Calu3 (cell line): Measurements from ENCODE around the gene IRF1. TPM values are rescaled to one million over a fixed set of nuclear protein-coding genes. Genes with fewer than 3 reads are reported as not detected.

Source experiments
- BruUV-seq: library from RNA; stranded (reverse); fragments of 400-500 nt; replicated peaks from 2 replicates; lab custom pipeline; 2021; lab: Mats Ljungman, UMichigan
- CTCF ChIA-PET: fragments of 300-600 bp; sonication (Branson Sonifier 250); formaldehyde crosslinking; loops from one replicate; lab custom pipeline; 2022; ENCODE audit warnings: antibody characterized with exemption; lab: Charles Lee
- DNase-seq: peaks from one replicate; pipeline ENCODE4 v3.0.0; 2022
- H3K27ac Mint-ChIP-seq: one replicate; pipeline ENCODE4 v1.8.0; 2022; ENCODE audit warnings: mixed read lengths; ENCODE audit not compliant: unreplicated experiment
- H3K27me3 Mint-ChIP-seq: one replicate; pipeline ENCODE4 v1.8.0; 2022; ENCODE audit warnings: mixed read lengths; ENCODE audit not compliant: unreplicated experiment
- H3K36me3 Mint-ChIP-seq: one replicate; pipeline ENCODE4 v1.8.0; 2022; ENCODE audit warnings: mild to moderate bottlenecking, moderate library complexity, mixed read lengths; ENCODE audit not compliant: insufficient read depth, unreplicated experiment
- H3K4me1 Mint-ChIP-seq: one replicate; pipeline ENCODE4 v1.8.0; 2022; ENCODE audit warnings: mild to moderate bottlenecking, low read depth, mixed read lengths; ENCODE audit not compliant: unreplicated experiment
- H3K4me3 Mint-ChIP-seq: one replicate; pipeline ENCODE4 v1.8.0; 2022; ENCODE audit warnings: mild to moderate bottlenecking, low read depth, moderate library complexity, mixed read lengths; ENCODE audit not compliant: unreplicated experiment
- H3K9me3 Mint-ChIP-seq: one replicate; pipeline ENCODE4 v1.8.0; 2022; ENCODE audit warnings: low read depth, mixed read lengths; ENCODE audit not compliant: unreplicated experiment
- intact Hi-C: fragments of 100-400 bp; cut with micrococcal nuclease; formaldehyde crosslinking; loops from one replicate; pipeline ENCODE4 v1.10.0; 2022; ENCODE audit not compliant: unreplicated experiment
- total RNA-seq: library from RNA; stranded (reverse); gene quantifications from 2 replicates; pipeline ENCODE4 v1.2.3, GENCODE V29; 2022
- TF ChIP-seq, protein P1 (sequence below): fragments of 200-600 bp; IDR thresholded peaks from one replicate; pipeline ENCODE4 v1.8.0; 2022; ENCODE audit warnings: antibody characterized with exemption; ENCODE audit not compliant: unreplicated experiment

IRF1 gene
- total RNA-seq, 1 experiment from 2014 or later = 64.0 TPM

DNA sequence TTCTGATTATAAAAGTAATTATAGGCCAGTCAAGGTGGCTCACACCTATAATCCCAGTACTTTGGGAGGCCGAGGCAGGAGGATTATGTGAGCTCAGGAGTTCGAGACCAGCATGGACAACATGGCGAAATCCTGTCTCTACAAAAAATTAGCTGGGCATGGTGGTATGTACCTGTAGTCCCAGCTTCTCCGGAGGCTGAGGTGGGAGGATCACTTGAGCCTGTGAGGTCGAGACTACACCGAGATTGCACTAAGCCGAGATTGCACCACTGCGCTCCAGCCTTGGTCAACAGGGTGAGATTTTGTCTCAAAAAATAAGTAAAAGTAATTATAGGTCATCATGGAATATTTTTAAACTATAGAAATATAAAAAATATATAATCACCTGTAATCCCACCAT is 18.1 kb downstream of the IRF1 start:
- Mint-ChIP-seq H3K9me3 (no peaks in the 10 kb centered on the region), H3K4me3 (no peak overlapping the region), H3K27ac (no peak overlapping the region), H3K27me3 (no peaks in the 10 kb centered on the region), H3K4me1 (peaks cover 69% of the 10 kb centered on the region), H3K36me3 (no peaks in the 10 kb centered on the region)
- TF ChIP-seq, protein P1, sequence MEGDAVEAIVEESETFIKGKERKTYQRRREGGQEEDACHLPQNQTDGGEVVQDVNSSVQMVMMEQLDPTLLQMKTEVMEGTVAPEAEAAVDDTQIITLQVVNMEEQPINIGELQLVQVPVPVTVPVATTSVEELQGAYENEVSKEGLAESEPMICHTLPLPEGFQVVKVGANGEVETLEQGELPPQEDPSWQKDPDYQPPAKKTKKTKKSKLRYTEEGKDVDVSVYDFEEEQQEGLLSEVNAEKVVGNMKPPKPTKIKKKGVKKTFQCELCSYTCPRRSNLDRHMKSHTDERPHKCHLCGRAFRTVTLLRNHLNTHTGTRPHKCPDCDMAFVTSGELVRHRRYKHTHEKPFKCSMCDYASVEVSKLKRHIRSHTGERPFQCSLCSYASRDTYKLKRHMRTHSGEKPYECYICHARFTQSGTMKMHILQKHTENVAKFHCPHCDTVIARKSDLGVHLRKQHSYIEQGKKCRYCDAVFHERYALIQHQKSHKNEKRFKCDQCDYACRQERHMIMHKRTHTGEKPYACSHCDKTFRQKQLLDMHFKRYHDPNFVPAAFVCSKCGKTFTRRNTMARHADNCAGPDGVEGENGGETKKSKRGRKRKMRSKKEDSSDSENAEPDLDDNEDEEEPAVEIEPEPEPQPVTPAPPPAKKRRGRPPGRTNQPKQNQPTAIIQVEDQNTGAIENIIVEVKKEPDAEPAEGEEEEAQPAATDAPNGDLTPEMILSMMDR = no peak
- DNase-seq = no peak
- intact Hi-C loops = no loop called here
- BruUV-seq = no TSS peak
- CTCF ChIA-PET = no interaction called here

DNA sequence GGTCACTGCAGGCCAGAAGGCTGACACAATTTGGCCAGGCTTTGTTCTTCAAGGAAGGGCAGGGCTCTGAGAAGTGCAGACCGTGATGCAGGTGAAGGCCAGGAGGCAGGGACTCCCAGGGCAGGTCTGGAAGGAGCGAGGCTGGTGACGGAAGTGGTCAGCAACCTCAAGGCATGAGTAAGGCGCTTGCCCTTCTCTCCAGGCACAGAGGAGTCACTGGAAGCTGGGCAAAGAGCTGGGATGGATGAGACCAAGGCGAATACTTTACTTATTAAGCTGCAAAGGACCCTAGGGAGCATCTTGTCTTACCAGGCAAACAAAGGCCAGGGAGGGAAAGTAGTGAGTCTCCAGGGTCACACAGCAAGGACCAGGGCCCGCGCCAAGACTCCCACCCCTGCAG is 18.6 kb downstream of the IRF1 start:
- Mint-ChIP-seq H3K27ac (no peak overlapping the region), H3K4me3 (no peak overlapping the region), H3K9me3 (no peaks in the 10 kb centered on the region), H3K36me3 (no peaks in the 10 kb centered on the region), H3K27me3 (no peaks in the 10 kb centered on the region), H3K4me1 (peaks cover 69% of the 10 kb centered on the region)
- DNase-seq = no peak
- CTCF ChIA-PET = interaction anchor here (1.1 to 1.4 kb wide), 3 partner anchors 12 to 29 kb away, joined by 3 to 6 read pairs (median 4); no protein-coding TSS in a partner anchor
- TF ChIP-seq, protein P1 = no peak
- intact Hi-C loops = no loop called here
- no TSS peak for BruUV-seq

DNA sequence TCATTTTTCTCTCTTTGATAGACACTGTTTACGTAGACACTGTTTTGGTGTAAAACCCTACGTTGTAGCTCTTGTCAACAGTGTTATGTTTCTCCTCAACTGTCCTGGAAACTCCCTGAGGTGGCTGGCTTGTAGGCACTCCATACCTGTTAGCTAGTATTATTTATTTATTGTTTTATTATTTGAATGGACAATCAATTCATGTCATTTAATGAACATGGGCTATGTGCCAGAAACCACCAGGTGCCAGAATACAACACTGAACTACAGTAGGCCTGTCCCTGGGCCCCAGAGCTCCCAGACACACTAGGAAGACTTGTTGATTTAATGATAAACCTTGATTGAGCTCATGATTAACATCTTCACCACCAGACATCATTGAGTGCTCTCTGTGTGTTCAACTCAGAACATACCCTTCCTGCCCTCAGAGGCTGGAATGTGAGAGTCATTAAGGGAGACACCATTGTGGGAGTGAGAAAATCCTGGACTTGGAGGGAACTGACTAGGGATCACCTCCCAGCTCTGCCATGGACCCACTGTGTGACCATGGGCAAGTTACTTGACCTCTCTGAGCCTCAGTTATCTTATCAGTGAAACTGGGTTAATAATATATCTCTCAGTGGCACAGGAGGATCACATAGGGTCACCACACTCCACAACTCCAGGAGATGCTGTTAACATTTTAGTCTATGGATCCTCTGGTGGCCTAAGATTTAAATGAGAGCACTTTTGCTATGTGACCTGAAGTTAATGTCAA is 19.2 kb downstream of the IRF1 start:
- Mint-ChIP-seq H3K27ac (no peak overlapping the region), H3K4me1 (peaks cover 63% of the 10 kb centered on the region), H3K27me3 (no peaks in the 10 kb centered on the region), H3K4me3 (no peak overlapping the region), H3K36me3 (no peaks in the 10 kb centered on the region), H3K9me3 (no peaks in the 10 kb centered on the region)
- no TSS peak for BruUV-seq
- intact Hi-C loops = no loop called here
- no peak for DNase-seq
- TF ChIP-seq, protein P1 = no peak
- CTCF ChIA-PET = interaction anchor here (1.1 to 1.4 kb wide), 3 partner anchors 13 to 30 kb away, joined by 3 to 6 read pairs (median 4); no protein-coding TSS in a partner anchor

DNA sequence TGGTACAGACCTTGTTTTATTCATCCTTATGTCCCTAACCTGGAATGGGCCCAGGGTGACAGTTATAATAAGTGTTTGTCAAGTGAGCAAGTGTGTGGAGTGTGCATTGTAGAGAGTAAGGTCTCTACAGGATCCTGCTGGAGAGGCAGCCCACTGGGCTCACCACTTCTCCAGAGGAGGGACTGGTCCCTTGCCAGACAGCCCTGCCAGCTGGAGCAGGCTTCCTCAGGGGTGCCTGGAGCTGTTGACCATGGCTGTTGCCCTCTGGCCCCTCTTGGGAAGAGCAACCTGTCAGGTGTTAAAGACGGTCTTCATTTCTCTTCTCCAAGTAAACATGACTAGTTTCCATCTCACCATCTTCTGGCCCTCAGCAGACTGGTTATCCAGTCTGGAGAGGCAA is 20.0 kb downstream of the IRF1 start:
- no peak for DNase-seq
- intact Hi-C loops = no loop called here
- CTCF ChIA-PET = interaction anchor here (1.0 kb wide), 1 partner anchor 232 kb away, joined by 4 read pairs; no protein-coding TSS in a partner anchor
- Mint-ChIP-seq H3K9me3 (no peaks in the 10 kb centered on the region), H3K36me3 (no peaks in the 10 kb centered on the region), H3K27me3 (no peaks in the 10 kb centered on the region), H3K4me3 (no peak overlapping the region), H3K27ac (no peak overlapping the region), H3K4me1 (peaks cover 56% of the 10 kb centered on the region)
- TF ChIP-seq, protein P1 = no peak
- BruUV-seq = no TSS peak
